BLaER1 (cell line): Measurements from ENCODE around the gene BLTP1.
"Not testable (repeated sequence)": the region's sequence is repeated elsewhere in the genome, so short reads cannot be mapped to it uniquely, and the experiment has no call there.

Experiments
- H3K27ac ChIP-seq: shearing (Covaris generic); formaldehyde crosslinking; 2 replicates; pipeline ENCODE4 v1.8.1; 2022
- H3K27me3 ChIP-seq: shearing (Covaris generic); formaldehyde crosslinking; 2 replicates; pipeline ENCODE4 v1.8.1; 2022
- H3K36me3 ChIP-seq: shearing (Covaris generic); formaldehyde crosslinking; 2 replicates; pipeline ENCODE4 v1.8.1; 2022
- H3K4me1 ChIP-seq: shearing (Covaris generic); formaldehyde crosslinking; 2 replicates; pipeline ENCODE4 v1.8.1; 2022
- H3K4me2 ChIP-seq: shearing (Covaris generic); formaldehyde crosslinking; 2 replicates; pipeline ENCODE4 v1.8.1; 2022
- H3K4me3 ChIP-seq: shearing (Covaris generic); formaldehyde crosslinking; 2 replicates; pipeline ENCODE4 v1.8.1; 2022
- H3K9ac ChIP-seq: shearing (Covaris generic); formaldehyde crosslinking; 2 replicates; pipeline ENCODE4 v1.8.1; 2022
- H3K9me3 ChIP-seq: shearing (Covaris generic); formaldehyde crosslinking; 2 replicates; pipeline ENCODE4 v1.8.1; 2022
- H4K20me1 ChIP-seq: shearing (Covaris generic); formaldehyde crosslinking; 2 replicates; pipeline ENCODE4 v1.8.1; 2022
- Cebpa-rat ChIP-seq: shearing (Covaris generic); IDR thresholded peaks from 2 replicates; pipeline ENCODE4 v1.8.1; 2022

BLTP1 gene, protein sequence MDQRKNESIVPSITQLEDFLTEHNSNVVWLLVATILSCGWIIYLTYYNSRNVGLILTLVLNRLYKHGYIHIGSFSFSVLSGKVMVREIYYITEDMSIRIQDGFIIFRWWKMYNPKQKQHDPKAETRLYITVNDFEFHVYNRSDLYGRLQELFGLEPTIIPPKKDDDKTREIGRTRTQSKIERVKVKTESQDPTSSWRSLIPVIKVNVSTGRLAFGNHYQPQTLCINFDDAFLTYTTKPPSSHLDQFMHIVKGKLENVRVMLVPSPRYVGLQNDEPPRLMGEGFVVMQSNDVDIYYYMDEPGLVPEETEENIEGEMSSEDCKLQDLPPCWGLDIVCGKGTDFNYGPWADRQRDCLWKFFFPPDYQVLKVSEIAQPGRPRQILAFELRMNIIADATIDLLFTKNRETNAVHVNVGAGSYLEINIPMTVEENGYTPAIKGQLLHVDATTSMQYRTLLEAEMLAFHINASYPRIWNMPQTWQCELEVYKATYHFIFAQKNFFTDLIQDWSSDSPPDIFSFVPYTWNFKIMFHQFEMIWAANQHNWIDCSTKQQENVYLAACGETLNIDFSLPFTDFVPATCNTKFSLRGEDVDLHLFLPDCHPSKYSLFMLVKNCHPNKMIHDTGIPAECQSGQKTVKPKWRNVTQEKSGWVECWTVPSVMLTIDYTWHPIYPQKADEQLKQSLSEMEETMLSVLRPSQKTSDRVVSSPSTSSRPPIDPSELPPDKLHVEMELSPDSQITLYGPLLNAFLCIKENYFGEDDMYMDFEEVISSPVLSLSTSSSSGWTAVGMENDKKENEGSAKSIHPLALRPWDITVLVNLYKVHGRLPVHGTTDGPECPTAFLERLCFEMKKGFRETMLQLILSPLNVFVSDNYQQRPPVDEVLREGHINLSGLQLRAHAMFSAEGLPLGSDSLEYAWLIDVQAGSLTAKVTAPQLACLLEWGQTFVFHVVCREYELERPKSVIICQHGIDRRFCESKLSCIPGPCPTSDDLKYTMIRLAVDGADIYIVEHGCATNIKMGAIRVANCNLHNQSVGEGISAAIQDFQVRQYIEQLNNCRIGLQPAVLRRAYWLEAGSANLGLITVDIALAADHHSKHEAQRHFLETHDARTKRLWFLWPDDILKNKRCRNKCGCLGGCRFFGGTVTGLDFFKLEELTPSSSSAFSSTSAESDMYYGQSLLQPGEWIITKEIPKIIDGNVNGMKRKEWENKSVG (N-terminal part only)

DNA sequence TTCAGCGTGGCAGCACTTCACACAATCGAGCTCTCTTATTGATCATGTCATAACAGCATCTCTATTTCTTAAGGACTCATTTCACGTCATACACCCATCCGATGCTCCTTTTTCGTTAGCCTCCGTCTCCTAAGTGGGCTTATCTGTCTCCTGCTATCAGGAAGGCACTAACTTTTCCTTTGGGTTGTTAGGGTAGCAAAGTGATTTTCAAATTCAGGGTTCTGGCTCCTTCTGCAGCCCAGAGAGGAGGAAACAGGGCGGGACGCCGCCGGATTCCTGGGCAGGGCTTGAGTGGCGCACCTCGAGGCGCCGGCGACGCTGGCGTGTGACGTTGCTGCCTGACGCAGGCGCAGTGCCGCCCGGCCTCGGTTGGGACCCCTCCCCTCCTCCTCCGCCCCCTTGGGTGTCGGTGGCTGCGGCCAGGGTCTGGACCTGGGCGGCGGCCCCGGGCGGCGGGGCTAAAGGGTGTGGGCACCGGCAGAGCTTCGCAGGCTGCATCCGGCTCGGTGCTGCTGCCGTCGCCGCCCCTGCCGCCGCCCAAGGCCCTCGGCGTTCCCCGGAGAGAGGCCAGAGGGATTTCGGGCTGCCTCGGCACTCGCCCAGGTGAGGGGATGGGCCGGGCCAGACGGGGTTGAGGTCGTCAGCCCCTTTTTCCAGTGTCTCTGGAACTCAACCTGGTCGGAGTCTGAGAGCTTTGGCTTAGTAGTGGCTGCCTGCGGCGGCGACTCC is at the start of gene BLTP1:
BLTP1 (plus strand) TSS at position 350 of the 729 bp plus-strand sequence. CDS start 18,317 bp downstream, outside the sequence.
- H3K9ac ChIP-seq, result peak within 1 kb of the TSS; percentile 84
- peak within 1 kb of the TSS; percentile 94 for H3K4me3 ChIP-seq
- peaks cover 23% of the 10 kb centered on the region for H3K36me3 ChIP-seq
- peak within 1 kb of the TSS; percentile 76 for H3K27ac ChIP-seq
- peaks cover 17% of the 10 kb centered on the region for H3K4me1 ChIP-seq
- H4K20me1 ChIP-seq, result 0 out of 2 replicates have a peak, but pooled peaks cover under 1% of the 10 kb centered on the region
- no peaks in the 10 kb centered on the region for H3K27me3 ChIP-seq
- H3K9me3 ChIP-seq, result 0 out of 2 replicates have a peak, but pooled peaks cover 2% of the 10 kb centered on the region
- H3K4me2 ChIP-seq, result peak within 1 kb of the TSS; percentile 85
- no peak for TF ChIP-seq Cebpa-rat

DNA sequence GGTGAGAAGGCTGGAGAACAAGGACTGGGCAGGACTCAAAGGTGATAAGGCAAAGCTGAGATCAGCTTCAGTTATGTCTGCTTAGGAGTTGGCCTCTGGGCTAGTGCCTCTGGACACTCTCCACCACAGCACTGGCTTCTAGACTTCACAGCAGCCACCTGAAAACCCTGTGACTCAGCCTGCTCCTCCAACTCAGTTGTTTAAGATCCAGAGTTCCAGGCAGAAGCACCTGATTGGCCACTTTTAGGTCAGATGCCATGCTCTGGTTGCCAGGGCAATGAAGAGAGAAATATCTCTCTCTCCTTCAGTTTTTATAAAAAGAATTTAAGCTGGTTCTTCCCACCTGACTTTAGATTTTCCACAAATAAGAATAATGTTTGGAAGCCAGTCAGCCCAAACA is 47.9 kb upstream of the BLTP1 start:
- H3K27me3 ChIP-seq, result no peaks in the 10 kb centered on the region
- H3K9ac ChIP-seq, result no peak overlapping the region
- TF ChIP-seq Cebpa-rat, result no peak
- no peak overlapping the region for H3K4me2 ChIP-seq
- H3K36me3 ChIP-seq, result no peaks in the 10 kb centered on the region
- no peak overlapping the region for H3K4me3 ChIP-seq
- H3K4me1 ChIP-seq, result no peaks in the 10 kb centered on the region
- no peaks in the 10 kb centered on the region for H3K9me3 ChIP-seq
- H4K20me1 ChIP-seq, result no peaks in the 10 kb centered on the region
- H3K27ac ChIP-seq, result no peak overlapping the region

DNA sequence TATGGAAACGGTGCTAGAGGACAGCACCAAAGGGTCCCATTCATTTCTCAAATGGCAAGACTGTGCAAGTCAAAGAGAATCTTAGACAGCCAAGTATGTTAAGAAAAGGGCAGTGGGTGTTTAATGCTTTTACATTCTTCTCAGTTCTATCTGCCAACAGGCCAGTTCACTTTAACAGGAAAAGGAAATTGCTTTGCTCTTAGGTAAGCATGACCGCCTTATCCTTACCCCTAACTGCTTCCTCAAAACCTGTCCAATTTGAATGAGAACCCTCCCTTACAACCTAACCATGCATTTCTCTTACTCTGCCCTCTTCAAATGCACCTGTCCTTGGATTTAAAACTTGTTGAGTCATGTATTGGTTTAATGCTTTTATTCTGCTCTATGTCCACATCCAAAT is 44.5 kb upstream of the BLTP1 start:
- Histone ChIP-seq H3K36me3 (no peaks in the 10 kb centered on the region), H3K9me3 (no peaks in the 10 kb centered on the region), H3K27ac (no peak overlapping the region), H3K4me3 (no peak overlapping the region), H3K27me3 (no peaks in the 10 kb centered on the region), H3K4me2 (no peak overlapping the region), H3K9ac (no peak overlapping the region), H4K20me1 (no peaks in the 10 kb centered on the region), H3K4me1 (no peaks in the 10 kb centered on the region)
- TF ChIP-seq Cebpa-rat, result no peak

DNA sequence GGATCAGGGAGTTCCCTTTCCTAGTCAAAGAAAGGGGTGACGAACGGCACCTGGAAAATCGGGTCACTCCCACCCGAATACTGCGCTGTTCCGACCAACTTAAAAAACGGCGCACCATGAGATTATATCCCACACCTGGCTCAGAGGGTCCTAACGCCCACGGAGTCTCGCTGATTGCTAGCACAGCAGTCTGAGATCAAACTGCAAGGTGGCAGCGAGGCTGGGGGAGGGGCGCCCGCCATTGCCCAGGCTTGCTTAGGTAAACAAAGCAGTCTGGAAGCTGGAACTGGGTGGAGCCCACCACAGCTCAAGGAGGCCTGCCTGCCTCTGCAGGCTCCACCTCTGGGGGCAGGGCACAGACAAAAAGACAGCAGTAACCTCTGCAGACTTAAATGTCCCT is 41.8 kb upstream of the BLTP1 start:
- not testable (repeated sequence) for H3K36me3 ChIP-seq, H3K4me2 ChIP-seq, H4K20me1 ChIP-seq, H3K27ac ChIP-seq, H3K27me3 ChIP-seq, H3K4me1 ChIP-seq, H3K9me3 ChIP-seq, H3K4me3 ChIP-seq, H3K9ac ChIP-seq

DNA sequence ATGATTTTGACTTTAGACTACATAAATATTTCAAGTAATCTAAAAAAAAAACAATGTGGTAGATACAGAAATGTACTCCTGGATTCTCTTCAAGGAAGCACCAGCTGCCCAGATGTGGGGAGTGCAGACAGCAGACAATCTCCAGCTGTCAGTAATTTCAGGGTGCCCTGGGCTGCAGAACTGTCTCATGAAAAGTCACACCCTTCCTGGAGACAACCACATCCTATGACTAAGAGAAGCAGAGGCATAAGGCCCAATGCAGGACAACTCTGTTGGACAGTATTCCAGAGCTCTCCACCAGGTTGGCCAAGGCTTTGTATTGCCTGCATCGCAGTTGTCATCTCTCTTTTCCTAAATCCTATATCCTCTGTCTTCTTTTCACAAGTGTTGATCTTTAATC is 34.4 kb upstream of the BLTP1 start:
- Histone ChIP-seq H4K20me1 (no peaks in the 10 kb centered on the region), H3K36me3 (no peaks in the 10 kb centered on the region), H3K4me1 (no peaks in the 10 kb centered on the region), H3K27me3 (no peaks in the 10 kb centered on the region), H3K9me3 (peaks cover 3% of the 10 kb centered on the region), H3K4me3 (no peak overlapping the region), H3K4me2 (no peak overlapping the region), H3K27ac (no peak overlapping the region), H3K9ac (no peak overlapping the region)
- no peak for TF ChIP-seq Cebpa-rat

DNA sequence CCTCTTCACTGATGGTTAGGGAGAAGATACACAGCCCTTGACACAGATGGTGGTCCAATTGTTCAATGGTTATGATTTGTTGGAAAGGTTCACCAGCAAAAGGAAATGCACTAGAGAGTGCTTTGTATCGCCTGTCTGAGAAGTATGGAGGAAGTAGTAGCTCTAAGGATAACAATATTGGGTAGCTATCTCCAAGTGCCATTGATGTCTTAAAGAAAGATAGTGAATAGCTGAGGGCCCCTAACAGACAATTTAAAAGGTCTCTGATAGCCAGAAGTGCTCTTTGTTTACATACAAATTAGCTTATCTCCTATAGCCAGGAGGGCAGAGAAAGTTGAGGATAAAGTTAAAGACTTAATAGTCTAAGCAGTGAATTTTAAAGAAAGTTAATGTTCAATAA is 33.9 kb upstream of the BLTP1 start:
- Histone ChIP-seq H3K27ac (no peak overlapping the region), H3K36me3 (no peaks in the 10 kb centered on the region), H3K4me3 (no peak overlapping the region), H3K9me3 (peaks cover 8% of the 10 kb centered on the region), H3K4me1 (no peaks in the 10 kb centered on the region), H3K27me3 (no peaks in the 10 kb centered on the region), H3K9ac (no peak overlapping the region), H3K4me2 (no peak overlapping the region), H4K20me1 (no peaks in the 10 kb centered on the region)
- no peak for TF ChIP-seq Cebpa-rat

DNA sequence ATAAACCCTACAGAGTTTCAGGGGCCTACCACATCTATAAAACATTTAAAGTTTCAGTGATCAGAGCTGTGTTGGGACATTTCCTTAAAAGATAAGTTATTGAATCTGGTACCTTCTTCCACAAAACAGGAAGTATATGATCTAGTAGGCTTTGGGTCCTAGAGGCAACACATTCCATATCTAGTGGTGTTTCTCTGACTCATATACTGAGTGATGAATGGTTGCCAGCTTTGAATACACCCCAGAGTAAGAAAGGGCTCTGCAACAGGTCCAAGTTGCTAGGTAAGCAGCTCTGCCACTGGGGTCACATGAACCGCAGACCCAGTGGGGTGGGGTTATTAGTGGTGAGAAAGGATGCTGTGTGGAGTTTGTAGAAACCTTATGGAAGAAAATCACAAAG is 32.4 kb upstream of the BLTP1 start:
- H3K4me1 ChIP-seq, result no peaks in the 10 kb centered on the region
- H3K27me3 ChIP-seq, result no peaks in the 10 kb centered on the region
- H4K20me1 ChIP-seq, result no peaks in the 10 kb centered on the region
- H3K36me3 ChIP-seq, result no peaks in the 10 kb centered on the region
- no peak overlapping the region for H3K4me2 ChIP-seq
- H3K4me3 ChIP-seq, result no peak overlapping the region
- H3K9me3 ChIP-seq, result peaks cover 8% of the 10 kb centered on the region
- no peak for TF ChIP-seq Cebpa-rat
- no peak overlapping the region for H3K9ac ChIP-seq
- no peak overlapping the region for H3K27ac ChIP-seq

DNA sequence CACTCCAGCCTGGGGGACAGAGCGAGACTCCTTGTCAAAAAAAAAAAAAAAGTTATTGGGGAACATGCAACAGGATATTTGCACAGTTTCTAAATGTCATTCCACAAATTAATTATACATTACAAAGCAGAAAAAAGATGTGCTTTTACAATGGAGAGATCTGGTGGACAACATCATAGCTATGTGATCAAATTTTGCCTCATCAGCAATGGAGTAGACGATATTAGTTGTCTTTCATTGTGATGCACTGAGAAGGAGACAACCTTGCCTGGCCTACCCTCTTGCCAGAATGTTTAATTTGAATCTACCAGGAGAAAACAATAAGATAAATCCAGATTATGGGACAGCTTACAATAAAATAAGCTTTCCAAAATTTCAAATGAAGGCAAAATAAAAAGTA is 30.5 kb upstream of the BLTP1 start:
- no peaks in the 10 kb centered on the region for H4K20me1 ChIP-seq
- H3K27me3 ChIP-seq, result no peaks in the 10 kb centered on the region
- no peak overlapping the region for H3K4me2 ChIP-seq
- no peak overlapping the region for H3K9ac ChIP-seq
- TF ChIP-seq Cebpa-rat, result no peak
- peaks cover 8% of the 10 kb centered on the region for H3K9me3 ChIP-seq
- H3K4me1 ChIP-seq, result no peaks in the 10 kb centered on the region
- no peak overlapping the region for H3K4me3 ChIP-seq
- H3K27ac ChIP-seq, result no peak overlapping the region
- H3K36me3 ChIP-seq, result no peaks in the 10 kb centered on the region

DNA sequence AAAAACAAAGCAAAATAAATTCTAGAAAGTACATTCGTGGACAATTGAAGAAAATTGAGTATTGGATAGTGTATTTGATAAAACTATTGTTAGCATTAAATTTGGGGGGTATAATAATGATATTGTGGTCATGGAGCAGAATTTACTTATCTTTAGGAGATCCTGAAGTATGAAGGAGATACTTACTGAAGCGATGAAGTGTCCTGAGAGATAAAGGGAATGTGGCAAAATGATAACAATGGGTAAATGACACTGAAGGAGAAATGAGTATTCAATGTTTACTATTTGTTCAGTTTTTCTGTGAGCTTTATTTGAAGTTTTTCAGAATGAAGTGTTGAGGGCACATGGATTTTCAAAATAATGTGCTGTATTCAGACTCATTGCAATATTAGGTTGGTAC is 30.0 kb upstream of the BLTP1 start:
- Histone ChIP-seq H3K27me3 (no peaks in the 10 kb centered on the region), H3K9ac (no peak overlapping the region), H3K27ac (no peak overlapping the region), H4K20me1 (no peaks in the 10 kb centered on the region), H3K4me1 (no peaks in the 10 kb centered on the region), H3K4me3 (no peak overlapping the region), H3K36me3 (no peaks in the 10 kb centered on the region), H3K9me3 (peaks cover 8% of the 10 kb centered on the region), H3K4me2 (no peak overlapping the region)
- TF ChIP-seq Cebpa-rat, result no peak
